ENCODE results near the gene HNMT.
"Not testable (repeated sequence)": the region's sequence is repeated elsewhere in the genome, so short reads cannot be mapped to it uniquely, and the experiment has no call there.

HNMT gene

DNA sequence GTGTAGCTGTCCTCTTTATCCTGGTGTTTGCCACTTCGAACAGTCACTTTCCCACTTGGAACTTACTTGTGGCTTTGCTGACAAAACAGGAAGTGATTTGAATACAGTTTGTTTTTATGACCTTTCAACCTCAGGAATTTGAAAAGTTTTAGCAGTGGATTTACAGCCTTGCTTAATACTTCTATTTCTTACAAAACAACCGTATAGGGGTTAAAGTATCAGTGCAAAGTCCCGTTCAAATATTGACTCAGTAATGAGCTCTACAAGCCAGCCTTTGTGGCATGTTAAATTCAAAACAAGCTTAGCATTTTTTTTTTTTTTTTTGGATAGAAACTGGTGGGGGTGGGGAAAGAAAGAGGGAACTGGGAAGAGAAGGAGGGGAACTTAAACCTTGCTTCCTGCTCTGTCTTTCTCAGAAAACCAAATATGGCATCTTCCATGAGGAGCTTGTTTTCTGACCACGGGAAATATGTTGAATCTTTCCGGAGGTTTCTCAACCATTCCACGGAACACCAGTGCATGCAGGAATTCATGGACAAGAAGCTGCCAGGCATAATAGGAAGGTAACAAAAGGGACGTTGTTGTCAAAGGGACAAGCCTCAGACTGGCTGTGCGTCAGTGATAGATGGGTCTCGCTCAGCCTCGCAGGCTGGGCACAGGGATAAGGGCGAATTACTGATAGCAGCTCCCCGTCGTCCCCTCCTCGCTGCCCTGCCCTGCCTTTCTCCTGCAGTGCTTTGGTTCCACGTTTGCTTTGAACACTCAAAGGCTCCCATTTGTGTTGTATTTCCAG is at the start of gene HNMT:
HNMT (plus strand) TSS at position 408 of the 793 bp plus-strand sequence; CDS start at position 427, 19 bp downstream.
- no peak for DNase-seq (ENCODE audit: low read depth)

GRCh38 chr2:137921105-137921880 is 43.0 kb upstream of the HNMT start:
- DNase-seq (ENCODE audit: low read depth) = no peak

- DNase-seq (ENCODE audit: low read depth) = not testable (repeated sequence)
Observed at GRCh38 chr2:137922171-137922570, 42.1 kb upstream of the HNMT start.

DNA sequence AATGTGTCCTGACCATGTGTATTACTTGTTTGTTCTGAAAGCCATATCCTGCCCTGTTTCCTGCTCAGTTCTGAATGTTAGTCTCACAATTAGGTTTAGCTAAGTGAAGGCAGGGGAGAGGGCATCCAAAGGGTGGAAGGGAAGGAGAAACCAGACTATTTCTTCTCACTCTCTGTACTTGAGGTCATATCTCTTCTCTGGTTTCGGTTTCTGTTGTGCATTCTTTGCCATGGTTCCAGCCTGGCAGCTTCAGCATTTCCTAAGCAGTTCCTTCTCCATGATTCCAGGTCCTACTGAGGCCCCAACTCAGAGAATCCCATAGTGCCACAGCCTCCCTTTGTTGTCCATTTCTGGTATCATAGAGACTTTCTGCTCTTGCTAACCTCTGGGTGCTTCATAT is 40.3 kb upstream of the HNMT start:
- DNase-seq (ENCODE audit: low read depth) = no peak

GRCh38 chr2:137925599-137925998 is 38.7 kb upstream of the HNMT start:
- no peak for DNase-seq (ENCODE audit: low read depth)

GRCh38 chr2:137927846-137928245 is 36.4 kb upstream of the HNMT start:
- no peak for DNase-seq (ENCODE audit: low read depth)

DNA sequence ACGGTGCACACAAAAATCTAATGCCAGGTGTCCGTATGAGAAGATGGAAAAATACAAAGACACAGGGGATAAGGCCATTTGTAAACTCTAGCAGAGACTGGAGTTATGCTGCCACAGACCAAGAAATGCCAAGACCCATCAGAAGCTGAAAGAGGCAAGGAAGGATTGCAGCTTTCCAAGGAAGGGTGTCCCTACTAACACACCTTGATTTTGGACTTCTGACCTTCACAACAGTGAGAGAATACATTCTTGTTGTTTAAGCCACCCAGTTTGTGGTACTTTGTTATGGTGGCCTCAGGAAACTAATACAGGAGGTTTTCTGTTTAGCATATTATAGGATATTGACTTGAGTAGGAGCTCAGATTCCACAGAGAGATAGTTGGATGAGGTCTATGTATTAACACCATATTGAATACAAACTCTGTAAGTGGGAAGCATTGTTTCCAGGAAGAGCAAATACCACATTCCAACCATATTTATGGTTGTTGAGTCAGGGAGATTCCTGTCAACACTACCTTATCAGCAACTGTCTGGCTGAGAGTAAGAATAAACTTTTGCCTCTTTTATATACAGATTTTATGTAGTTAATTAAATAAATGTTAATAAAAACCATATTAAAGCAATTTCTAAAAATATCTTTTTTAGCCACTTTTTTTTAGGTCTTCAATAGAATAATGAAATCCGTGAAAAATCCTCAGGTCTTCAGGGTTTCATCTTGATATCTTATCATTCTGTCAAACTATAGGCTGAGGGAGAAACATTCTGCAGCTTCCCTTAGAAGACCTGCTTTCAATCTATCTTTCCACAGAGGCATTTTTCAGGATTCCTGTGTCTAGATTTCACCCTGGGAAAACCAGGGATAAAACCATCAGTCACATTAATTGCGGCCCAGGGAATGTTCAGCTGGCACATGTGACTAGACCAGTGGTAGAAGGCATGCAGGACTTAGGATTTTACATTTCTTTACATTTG is 35.4 kb upstream of the HNMT start:
- DNase-seq (ENCODE audit: low read depth) = no peak

DNA sequence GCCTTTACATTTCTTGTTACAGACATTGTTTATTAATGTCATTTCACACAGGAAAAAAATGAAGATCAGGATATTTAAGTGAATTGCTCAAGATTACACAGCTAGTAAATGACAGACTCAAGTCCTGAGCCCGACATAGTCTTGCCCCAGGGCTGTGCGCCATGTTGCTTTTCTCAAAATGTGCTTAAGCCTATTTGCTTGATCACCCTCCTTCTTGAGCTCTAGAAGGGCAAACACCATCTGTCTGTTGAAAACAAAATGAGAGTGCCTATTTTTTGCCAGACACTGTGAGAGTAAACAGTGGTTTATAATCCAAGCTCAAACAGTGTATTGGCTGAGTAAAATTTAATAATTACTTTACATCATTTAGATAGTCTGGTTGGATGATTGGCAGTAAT is 34.8 kb upstream of the HNMT start:
- no peak for DNase-seq (ENCODE audit: low read depth)

GRCh38 chr2:137930146-137930545 is 34.1 kb upstream of the HNMT start:
- DNase-seq (ENCODE audit: low read depth) = no peak

DNA sequence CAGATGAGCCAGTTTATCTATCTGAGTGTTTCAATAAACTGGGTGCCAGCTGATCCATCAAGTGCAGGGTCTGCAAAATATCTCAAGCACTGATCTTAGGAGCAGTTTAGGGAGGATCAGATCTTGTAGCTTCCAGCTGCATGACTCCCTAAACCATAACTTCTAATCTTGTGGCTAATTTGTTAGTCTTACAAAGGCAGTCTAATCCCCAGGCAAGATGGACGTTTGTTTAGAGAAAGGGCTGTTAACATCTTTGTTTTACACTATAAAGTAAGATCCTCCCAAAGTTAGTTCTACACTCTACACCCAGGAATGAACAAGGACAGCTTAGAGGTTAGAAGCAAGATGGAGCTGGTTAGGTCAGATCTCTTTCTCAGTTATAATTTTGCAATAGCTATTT is 28.7 kb upstream of the HNMT start:
- DNase-seq (ENCODE audit: low read depth) = no peak

- DNase-seq (ENCODE audit: low read depth) = no peak
Observed at GRCh38 chr2:137937246-137937645, 27.0 kb upstream of the HNMT start.

- DNase-seq (ENCODE audit: low read depth) = no peak
Observed at GRCh38 chr2:137937778-137938177, 26.5 kb upstream of the HNMT start.

DNA sequence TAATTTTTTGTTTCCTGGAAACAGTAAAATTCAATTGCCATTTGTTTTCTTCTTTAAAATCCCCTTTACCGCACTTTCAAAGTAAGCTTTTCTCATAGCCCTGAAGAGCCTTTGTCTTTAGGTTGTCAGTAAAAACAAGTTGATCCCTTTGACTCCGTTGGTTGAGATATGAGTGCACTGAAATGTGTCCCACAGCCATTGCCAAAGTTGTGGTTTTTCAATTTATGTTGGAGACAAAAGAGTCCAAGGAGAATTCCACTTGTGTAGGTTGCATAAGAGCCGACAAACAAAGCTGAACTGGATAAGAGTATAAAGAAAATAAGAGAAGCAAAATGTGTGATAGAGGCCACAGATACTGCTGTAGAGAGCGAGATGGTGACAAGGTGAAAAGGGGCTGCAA is 26.1 kb upstream of the HNMT start:
- DNase-seq (ENCODE audit: low read depth) = no peak

DNA sequence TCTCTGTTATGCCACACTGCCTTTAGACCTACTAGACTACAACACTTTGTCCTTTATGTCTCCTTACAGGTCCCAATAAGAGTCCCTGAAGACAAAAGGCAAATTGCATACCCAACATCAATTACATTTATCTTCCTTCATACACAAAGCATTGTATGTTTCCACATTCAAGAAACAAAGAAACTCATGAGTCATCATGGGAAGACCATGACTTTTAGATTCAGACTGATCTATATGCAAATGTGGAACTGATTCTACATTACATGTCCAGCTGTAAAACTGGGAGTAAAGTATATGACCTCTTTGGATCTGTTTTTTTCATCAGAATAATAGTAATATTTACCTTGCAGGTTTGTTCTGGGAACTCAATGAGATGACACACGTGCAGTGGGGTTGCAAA is 25.2 kb upstream of the HNMT start:
- no peak for DNase-seq (ENCODE audit: low read depth)

DNA sequence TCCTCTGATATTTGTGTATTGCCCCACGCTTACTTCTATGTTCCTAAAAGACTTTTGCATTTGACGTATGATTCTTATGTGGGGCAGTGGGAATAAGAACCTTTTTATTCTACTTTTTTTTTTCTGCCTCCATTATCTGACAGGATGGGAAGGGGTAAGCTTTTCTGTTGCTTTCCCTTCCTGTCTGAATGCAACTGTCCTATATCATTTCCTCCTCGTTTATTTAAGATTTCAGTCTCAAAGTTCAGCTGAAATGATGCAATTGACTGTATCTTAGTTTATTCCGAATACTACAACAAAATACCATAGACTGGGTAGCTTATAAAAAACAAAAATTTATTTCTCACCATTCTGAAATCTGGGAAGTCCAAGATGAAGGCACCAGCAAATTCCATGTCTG is 24.1 kb upstream of the HNMT start:
- DNase-seq (ENCODE audit: low read depth) = no peak

GRCh38 chr2:137942037-137942832 is 22.0 kb upstream of the HNMT start:
- DNase-seq (ENCODE audit: low read depth) = no peak

- DNase-seq (ENCODE audit: low read depth) = no peak
Observed at GRCh38 chr2:137942833-137943677, 21.2 kb upstream of the HNMT start.

DNA sequence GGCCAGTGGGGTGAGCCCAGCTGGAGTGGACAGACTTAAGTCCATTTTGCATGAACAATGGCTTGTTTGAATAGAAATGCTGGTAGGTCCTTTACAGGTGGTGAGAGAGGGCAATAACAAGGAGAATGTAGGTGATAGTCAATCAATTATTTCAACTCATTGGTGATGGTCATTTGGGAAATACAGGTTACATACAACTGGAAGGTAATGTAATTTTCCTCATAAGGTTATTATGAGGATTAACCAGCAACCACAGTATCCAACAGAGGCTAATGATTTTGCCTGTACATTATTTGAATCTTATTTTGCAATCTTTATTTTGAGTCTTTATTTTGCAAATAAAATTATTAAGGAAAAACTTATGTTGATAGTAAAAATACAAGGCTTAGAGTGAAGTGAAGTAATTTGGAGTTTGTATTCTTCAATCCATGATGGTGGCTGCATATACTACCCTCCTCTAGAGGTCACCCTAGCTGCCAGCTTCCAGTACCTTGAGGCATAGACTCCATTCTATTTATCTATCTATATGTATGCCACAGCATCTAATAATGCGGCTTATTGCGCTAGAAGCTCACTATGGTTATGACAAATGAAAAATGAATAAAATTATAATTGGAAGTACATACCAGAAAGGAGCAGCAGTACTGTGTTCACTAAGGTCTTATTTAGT is 20.5 kb upstream of the HNMT start:
- no peak for DNase-seq (ENCODE audit: low read depth)

GRCh38 chr2:137944714-137945113 is 19.6 kb upstream of the HNMT start:
- DNase-seq (ENCODE audit: low read depth) = no peak

DNA sequence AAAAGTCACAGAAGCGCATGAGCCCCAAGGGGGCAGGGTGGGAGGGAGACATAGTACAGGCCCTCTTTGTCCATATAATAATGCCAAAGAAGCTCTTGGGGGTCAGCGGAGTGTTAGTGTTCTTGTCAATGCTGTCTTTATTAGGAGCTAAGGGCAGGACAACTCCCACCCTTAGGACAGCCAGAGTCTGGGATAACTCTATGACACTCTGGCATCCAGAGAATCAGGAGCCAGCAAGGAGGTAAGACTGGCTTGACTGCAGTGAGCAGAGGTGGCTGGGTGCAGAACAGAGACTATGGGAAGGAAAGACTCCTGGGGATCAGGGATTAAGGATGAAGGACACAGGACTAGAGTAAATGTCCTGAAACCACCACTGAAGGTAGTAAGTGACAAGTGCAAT is 19.0 kb upstream of the HNMT start:
- no peak for DNase-seq (ENCODE audit: low read depth)

Data from stimulated activated CD4-positive, alpha-beta T cell treated with anti-CD3 and anti-CD28 coated beads, Interleukin-2, amount 100 ng/mL, for 4 hours (primary cell).